H54 (cell line): Measurements from ENCODE around the gene BRSK2.

Source experiments
- DNase-seq: peaks from one replicate; pipeline ENCODE4 v3.0.0; 2011; ENCODE audit warnings: low spot score, mixed read lengths; ENCODE audit not compliant: insufficient read length
- FAIRE-seq: peaks from 3 replicates; lab custom pipeline; 2011; peaks lifted over from hg19 to GRCh38; lab: Jason Lieb, UNC
- POLR2A ChIP-seq: IDR thresholded peaks from 2 replicates; pipeline ENCODE4 v1.6.1; 2011; ENCODE audit warnings: low read depth, mild to moderate bottlenecking, low read length

Gene BRSK2

DNA sequence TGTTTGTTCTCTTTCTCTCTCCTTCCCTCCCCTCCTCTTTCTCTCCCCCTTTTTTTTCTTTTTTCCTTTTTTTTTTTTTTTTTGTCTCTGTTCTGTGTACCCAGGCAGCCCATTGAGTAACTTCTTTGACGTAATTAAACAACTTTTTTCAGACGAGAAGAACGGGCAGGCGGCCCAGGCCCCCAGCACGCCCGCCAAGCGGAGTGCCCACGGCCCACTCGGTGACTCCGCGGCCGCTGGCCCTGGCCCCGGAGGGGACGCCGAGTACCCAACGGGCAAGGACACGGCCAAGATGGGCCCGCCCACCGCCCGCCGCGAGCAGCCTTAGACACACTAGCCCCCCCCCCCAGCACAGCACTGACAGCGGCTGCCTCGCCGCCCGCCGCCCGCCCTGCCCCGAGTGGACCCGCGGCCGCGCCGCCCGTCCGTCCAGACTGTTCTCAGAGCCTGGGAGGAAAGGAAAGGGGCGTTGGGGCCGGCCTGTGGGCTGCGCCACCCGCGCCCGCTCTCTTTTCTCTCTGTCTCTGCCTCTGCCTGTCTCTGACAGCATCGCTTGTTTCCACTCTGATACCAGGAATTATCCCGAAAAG is 70.8 kb downstream of the BRSK2 start:
- FAIRE-seq (no peak), DNase-seq (no peak)
- no peak for TF ChIP-seq POLR2A

DNA sequence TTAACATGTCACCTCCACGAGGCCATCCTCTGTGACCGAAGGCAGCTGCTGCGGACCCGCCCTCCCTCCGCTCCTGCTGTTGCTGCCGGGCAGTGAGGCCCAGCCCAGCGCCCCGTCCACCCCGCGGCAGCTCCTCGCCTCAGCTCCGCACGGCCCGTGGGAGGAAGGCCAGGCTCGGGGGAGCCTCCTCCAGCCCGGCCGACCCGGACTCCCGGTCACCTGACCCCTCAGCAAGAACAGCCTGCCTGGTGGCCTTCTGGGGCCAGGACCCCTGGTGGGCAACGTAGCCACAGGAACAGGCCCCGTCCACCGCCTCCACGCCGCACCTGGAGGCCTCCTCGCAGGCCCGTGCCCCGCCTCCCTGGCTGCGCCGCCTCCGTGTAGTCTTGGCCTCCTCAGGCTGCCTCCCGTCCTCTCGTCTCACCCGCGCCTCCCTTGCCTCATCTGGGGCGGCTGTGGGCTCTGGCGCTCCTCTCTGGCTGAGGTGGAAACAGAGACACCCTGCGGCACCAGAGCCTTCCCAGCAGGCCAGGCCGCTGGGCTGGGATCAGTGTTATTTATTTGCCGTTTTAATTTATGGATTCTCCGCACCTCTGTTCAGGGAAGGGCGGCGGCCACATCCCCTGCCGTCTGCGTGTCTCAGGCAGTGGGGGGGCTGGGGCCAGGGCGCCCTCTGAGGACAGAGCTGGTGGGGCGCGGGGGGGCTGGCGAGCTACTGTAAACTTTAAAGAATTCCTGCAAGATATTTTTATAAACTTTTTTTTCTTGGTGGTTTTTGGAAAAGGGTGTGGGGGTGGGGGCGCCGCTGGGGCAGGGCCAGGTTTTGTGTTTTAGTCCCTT is 71.5 kb downstream of the BRSK2 start:
- no peak for FAIRE-seq
- no peak for DNase-seq
- TF ChIP-seq POLR2A: no peak

DNA sequence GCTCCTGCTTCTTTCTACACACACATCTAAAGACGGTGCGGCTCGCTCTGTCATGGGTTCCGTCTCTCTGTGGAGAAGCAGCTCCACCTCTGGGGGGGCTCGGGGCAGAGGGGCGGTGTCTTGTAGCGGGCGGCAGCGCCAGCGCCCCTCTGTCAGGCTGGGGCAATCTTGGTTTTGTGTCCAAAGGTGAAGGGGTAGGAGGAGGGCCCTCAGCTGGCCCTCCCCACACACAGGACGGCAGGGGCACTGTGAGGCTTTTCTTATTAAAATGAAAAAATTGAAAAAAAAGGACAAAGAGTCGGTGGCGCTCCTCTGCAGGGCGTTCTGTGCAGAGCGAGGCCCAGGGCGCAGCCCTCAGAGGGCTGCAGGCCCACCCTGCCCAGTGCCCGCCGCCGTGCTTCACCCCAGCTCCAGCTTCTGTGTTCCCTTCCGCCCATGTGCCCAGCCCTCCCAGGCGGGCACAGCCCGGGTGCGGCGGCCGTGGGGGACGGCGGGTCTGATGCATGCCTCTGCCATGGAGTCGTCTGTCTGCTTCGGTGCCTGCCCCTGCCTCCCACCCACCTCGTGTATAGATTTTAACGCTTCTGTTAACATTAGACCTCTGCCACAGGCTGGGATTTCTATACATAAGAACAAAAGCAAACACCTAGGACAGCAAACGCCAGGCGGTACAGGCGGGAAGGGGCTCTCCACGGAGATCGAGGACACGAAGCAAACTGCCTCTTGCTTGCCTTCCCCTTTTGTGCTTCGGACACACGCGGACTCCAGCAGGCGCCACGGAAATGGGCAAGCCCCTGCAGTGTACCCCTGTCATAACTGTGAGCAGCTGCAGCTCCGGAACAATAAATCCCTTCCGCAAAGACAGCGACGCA is 72.3 kb downstream of the BRSK2 start:
- FAIRE-seq (no peak), DNase-seq (no peak)
- TF ChIP-seq POLR2A: no peak

DNA sequence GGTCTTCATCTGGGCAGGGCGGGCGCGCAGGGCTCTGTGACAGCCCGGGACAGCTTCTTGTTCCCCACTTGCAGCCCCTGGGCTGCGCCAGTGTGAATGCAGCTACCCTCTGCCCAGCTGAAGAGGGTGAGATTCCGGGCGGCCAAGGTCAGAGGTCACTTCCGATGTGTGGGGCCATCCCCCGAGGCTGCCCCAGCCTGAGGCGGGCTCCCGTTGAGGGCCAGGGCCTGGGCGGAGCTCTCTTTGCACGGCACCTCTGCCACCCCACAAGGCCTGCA is 72.9 kb downstream of the BRSK2 start:
- FAIRE-seq (no peak), DNase-seq (no peak)
- no peak for TF ChIP-seq POLR2A

DNA sequence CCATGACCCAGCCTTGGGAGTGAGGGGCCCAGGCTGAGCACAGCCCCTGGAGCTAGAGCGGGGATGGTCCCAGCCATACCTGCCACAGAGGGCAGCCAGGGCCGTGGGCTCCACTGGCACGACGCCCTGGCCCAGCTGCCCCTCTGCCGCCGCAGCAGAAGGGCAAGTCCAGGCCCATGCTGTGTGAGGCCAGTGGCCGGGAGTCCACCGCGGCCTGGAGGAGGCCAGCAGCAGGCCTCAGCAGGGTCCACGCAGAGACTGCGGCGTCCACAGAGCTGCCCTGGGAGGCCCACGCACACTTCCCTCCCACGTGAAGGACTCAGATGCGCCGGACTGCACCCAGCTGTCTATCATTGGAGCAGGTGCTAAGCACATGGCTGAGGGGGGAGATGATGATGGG is 73.3 kb downstream of the BRSK2 start:
- no peak for TF ChIP-seq POLR2A
- DNase-seq (no peak), FAIRE-seq (no peak)

DNA sequence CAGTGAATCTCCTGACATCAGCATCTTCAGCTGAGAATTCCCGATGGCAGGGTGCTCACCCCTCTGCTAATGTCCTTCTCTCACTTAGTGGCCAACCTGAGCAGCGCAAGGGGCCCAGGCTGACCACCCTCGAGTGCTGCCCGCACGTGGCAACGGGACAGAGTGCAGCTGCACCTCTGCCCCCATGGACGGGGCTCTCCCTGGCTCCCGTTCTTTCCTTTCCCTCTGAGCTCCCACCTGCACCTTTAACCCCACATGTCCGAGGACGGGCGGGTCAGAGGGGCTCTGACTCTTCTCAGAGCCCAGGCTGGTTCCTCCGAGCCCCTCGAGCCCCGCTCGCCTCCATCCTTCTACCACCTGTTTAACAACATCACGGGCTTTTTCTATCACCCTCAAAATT is 77.0 kb downstream of the BRSK2 start:
- no peak for TF ChIP-seq POLR2A
- DNase-seq: no peak
- FAIRE-seq: no peak

DNA sequence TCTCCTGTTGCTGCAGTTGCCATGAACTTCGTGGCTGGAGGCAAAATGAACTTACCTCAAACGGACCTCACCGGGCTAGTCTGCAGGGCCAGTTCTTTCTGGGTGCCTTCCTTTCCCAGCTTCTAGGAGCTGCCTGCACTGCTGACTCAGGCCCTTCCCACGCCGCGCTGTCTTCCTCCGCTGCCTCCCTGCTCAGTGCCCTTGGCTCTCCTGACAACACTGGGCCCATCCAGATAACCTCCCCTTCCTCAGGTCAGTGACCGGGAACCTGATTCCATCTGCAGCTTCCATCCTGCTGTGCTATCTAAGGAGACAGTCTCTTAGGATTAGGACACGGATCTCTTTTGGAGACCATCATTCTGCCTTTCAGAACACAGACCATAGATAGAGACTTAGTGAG is 77.5 kb downstream of the BRSK2 start:
- no peak for DNase-seq
- FAIRE-seq: no peak
- no peak for TF ChIP-seq POLR2A

DNA sequence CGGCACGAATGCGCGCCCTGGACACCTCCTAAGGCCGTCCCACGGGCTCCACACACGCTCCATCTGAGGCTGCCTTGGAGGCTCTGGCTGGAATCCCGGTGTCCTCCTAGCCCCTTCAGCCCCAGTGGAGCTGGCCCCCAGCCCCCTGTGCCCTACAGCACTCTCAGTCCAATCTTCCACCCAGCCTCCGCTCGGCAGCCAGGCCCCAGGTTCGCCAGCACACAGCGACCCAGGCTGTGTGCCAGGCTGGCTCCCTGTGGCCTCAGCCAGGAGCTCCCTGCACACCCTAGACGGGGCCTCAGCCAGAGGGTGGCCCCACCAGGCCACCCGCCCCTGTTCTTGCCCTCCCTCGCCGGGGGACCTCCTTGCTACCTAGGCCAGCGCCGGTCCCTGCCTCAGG is 78.3 kb downstream of the BRSK2 start:
- FAIRE-seq (no peak), DNase-seq (no peak)
- no peak for TF ChIP-seq POLR2A

DNA sequence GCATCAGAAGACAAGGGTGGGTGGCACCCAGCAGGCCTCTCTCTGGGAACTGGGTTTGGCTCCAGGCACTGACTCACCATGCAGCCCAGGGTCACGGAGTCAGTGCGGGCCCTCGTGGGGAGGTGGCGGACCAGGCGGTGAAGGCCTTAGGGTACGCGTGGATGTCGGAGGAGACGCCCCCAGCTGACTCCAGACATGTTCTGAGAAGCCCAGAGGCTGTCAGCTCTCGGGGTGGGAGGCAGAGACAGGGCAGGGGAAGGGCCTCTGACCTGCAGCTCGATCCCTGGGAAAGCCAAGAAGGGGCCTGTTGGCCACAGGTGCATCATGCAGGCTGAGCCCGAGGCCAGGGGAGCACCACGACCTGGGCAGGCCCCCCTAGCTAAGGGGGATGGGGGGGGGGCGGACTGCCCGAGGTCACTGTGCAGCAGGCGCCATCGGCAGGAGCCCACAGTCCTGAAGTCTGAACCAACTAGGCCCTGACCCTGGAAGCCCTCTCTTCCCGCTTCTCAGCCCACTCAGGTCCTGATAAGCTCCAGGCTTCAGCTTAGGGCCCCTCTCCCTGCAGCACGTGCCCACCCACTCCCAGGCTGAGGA is 78.8 kb downstream of the BRSK2 start:
- FAIRE-seq: no peak
- DNase-seq: no peak
- TF ChIP-seq POLR2A: no peak

DNA sequence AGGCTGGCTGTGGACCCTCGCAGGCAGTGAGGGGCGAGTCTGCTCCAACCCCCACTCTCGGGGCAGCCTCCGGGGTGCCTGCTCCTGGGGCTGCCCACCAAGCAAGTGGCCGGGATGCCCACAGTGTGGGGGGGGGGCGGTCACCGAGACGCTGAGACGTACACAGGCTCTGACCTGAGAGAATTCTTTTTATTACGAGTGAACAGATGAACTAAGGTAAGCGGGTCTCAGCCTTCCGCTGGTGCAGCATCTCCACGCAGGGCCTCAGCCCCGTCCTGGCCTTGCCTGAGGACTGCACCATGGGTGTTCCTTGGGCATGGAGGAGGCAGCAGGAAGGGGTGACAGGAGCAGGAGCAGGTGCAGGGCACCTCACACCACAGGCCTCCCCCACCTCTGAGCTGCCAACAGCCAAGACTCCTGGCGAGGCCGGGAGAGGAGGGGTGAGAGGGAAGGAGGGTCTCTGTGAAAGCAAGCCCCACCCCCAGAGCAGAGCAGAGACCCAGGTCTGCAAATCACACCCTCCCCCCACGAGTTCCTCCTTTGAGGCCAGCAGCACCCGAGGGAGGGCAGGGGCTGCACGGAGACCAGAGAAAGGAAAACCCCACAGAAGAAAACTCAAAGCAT is 79.7 kb downstream of the BRSK2 start:
- DNase-seq: no peak
- no peak for FAIRE-seq
- TF ChIP-seq POLR2A: no peak

DNA sequence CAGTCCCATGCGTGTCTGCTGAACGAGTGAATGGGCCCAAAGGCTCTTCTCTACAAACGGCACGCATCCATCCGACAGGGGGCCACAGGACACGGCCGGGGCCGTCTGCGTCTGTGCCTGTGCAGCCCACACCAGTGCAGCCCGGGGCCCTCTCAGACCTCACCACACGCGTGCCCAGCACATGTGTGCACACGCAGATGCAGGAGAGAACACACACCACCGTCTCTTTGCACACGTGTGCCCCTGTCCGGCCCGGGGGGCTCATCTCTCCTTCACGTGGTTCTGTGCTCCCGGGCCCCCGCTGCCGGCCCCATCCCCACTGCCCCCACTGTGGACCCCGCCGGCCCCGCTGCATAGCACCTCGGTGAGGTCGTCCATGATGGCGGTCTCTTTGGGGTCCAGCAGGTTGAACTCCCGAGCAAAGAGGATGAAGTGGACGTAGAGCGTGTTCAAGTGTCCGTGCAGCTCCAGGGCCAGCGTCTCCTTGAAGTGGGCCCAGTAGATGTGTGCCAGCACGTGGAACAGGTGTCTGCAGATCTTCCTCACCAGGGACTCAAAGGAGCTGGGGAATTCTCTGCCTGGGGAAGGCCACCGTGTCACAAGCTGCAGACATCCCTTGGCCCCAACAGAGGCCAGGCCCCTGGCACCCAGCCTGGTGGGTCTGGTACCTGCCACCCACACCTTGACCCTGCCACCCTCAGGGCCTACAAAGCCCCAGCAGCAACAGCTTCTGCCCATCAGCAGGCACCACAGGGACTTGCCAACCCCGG is 80.4 kb downstream of the BRSK2 start:
- no peak for FAIRE-seq
- DNase-seq: no peak
- no peak for TF ChIP-seq POLR2A

DNA sequence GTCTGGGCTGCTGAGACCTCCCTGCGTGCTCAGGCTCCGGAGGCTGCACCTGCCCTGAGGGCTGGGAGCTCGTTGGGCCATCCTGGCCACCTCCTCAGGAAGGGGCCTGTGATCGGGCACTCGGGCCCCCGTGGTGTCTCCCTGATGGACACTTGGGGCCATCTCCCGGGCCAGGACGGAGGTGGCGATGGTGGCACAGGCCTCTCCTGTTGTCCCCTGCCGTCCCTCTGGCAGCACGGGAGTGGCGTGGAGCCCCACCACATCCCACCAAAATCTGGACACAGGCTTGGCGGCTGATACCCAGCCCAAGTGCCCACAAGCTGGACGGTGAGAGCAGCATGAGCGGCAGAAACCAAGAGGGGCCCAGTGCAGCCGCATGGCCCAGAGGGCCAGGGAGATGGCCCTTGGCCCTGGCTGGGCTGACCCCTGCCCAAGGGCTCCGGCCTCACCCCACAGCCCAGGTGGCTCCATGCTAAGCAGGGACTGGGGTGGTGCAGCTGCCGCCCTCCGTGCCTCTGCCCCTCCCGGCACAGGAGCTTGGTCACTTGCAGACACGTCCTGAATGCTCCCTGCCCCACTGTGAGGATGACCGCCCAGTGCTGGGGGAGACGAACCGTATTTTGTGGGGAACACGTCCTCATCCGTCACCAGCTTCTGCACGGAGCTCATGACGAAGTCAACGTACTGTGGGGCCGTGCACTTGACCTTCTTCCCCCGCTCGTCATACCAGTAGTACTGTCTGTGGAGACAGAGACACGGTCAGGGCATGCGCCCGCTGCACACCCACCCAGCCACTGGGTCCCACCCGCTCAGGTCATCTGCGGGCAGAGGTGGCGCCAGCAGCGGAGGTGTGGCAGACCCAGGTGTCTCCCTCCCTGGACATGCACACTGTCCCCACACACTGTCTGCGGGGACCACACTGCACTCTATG is 81.2 kb downstream of the BRSK2 start:
- FAIRE-seq (no peak), DNase-seq (no peak)
- TF ChIP-seq POLR2A: no peak
